Measurements from ENCODE around the gene DHRSX. TPM values are rescaled to one million over a fixed set of nuclear protein-coding genes. Genes with fewer than 3 reads are reported as not detected.
A peak's percentile ranks its signal among the peaks of the same experiment; 100 is the strongest.

The DHRSX gene
- total and polyA plus RNA-seq, 4 experiments from 2014 or later: 12.1 to 23.5 (median 16.5) TPM

DNA sequence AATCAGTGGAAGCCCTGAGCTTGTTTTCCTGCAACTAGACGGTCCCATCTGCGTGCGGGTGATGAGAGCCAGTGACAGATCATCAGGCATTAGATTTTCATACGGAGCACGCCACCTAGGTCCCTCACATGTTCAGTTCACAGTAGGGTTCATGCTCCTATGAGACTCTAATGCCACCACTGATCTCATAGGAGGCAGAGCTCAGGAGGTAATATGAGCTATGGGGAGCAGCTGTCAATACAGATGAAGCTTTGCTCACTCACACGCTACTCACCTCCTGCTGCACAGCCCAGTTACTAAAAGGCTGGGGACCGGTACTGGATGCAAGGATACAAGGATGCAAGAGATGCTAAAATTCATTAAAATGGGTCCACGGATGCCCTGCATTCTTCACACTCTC, 61.2 kb downstream of the DHRSX start:
- ChIA-PET POLR2A (ENCODE audit: partially characterized antibody) (no interaction called here), CTCF (ENCODE audit: partially characterized antibody) (no interaction called here)
- H3K4me3 Mint-ChIP-seq: no peak overlapping the region
- H3K27ac Mint-ChIP-seq: no peak overlapping the region
- H3K4me1 Mint-ChIP-seq: peaks cover 0 to 8% (median 3%) of the 10 kb centered on the region in 4 donors
- no peak for DNase-seq
- intact Hi-C loops (cut with micrococcal nuclease): no loop called here
- peaks cover 0 to 1% (median 0%) of the 10 kb centered on the region in 8 donors for H3K9me3 Mint-ChIP-seq
- peaks cover 38% of the 10 kb centered on the region in 2 donors for H3K36me3 Mint-ChIP-seq
- Histone ChIP-seq H3K9me3 (ENCODE audit: control insufficient read depth in 1 of 2, low read length in 2 of 2) (no peaks in the 10 kb centered on the region), H3K36me3 (ENCODE audit: insufficient read depth, low read length) (no peaks in the 10 kb centered on the region), H3K27ac (ENCODE audit: low read depth, low read length) (no peak overlapping the region), H3K4me1 (ENCODE audit: insufficient read depth, low read length) (no peaks in the 10 kb centered on the region), H3K4me3 (ENCODE audit: low read length in 2 of 2) (no peak overlapping the region), H3K27me3 (ENCODE audit: insufficient read depth, low read length) (no peaks in the 10 kb centered on the region)
- no peaks in the 10 kb centered on the region for H3K27me3 Mint-ChIP-seq

DNA sequence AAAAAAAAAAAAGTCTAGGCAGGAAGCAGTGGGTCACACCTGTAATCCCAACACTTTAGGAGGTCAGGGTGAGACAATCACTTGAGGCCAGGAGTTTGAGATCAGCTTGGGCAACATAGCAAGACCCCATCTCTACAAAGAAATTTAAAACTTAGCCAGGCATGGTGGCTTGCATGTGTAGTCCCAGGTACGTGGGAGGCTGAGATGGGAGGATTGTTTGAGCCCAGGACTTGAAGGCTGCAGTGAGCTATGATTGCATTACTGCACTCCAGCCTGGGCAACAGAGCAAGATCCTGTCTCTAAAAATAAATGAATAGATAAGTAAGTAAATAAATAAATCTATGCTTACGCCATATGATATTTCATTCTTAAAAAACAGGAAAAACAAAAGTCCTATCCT, 65.3 kb downstream of the DHRSX start:
- peaks cover 0 to 3% (median 0%) of the 10 kb centered on the region in 8 donors for H3K9me3 Mint-ChIP-seq
- no peak overlapping the region for H3K27ac Mint-ChIP-seq
- ChIA-PET CTCF (ENCODE audit: partially characterized antibody) (no interaction called here), POLR2A (ENCODE audit: partially characterized antibody) (no interaction called here)
- H3K36me3 Mint-ChIP-seq: peaks cover 49 to 50% of the 10 kb centered on the region in 2 donors
- H3K4me3 Mint-ChIP-seq: no peak overlapping the region
- no peak for DNase-seq
- H3K36me3 ChIP-seq (ENCODE audit: insufficient read depth, low read length): no peaks in the 10 kb centered on the region
- intact Hi-C loops (cut with micrococcal nuclease): no loop called here
- no peaks in the 10 kb centered on the region for H3K9me3 ChIP-seq (ENCODE audit: control insufficient read depth in 1 of 2, low read length in 2 of 2)
- no peaks in the 10 kb centered on the region for H3K27me3 ChIP-seq (ENCODE audit: insufficient read depth, low read length)
- no peak overlapping the region for H3K27ac ChIP-seq (ENCODE audit: low read depth, low read length)
- H3K27me3 Mint-ChIP-seq: no peaks in the 10 kb centered on the region
- no peaks in the 10 kb centered on the region for H3K4me1 ChIP-seq (ENCODE audit: insufficient read depth, low read length)
- H3K4me3 ChIP-seq (ENCODE audit: low read length in 2 of 2): no peak overlapping the region
- peaks cover 0 to 6% (median 2%) of the 10 kb centered on the region in 4 donors for H3K4me1 Mint-ChIP-seq

DNA sequence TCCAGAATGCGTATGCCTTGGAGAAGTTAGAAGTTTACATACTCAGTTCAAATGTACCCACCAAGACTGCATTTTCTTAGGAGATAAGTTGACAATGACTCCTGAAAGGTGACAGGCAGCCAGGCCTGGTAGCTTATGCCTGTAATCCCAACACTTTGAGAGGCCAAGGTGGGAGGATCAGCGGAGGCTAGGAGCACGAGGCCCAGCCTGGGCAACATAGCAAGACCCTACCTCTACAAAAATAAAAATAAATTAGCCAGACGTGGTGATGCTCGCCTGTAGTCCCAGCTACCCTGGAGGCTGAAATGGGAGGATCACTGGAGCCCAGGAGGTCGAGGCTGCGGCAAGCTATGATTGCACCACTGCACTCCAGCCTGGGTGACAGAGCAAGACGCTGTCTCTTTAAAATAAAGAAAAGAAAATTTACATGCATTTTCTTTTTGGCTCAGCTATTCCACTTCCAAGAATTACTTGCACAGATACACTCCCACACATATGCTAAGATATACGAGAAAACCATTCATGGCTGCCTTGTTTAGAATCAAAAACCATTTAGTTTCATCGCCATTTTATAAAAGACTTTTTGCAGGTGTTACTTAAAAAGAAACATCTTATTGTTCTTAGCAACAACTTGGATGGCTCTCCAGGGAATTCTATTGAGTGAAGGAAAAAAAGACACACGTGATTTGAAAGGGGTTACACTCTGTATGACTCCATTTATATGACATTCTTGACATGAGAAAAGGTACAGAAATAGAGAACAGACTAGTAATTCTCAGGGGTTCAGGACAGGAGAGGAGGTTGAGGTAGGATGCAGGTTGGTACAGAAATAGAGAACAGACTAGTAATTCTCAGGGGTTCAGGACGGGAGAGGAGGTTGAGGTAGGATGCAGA, 66.3 kb downstream of the DHRSX start:
- Mint-ChIP-seq H3K4me1 (peaks cover 0 to 9% (median under 1%) of the 10 kb centered on the region in 4 donors), H3K9me3 (peaks cover 0 to 3% (median 0%) of the 10 kb centered on the region in 8 donors), H3K27ac (peak overlapping the region in 2 of 7 donors; percentile 3 to 58), H3K36me3 (peaks cover 49 to 51% of the 10 kb centered on the region in 2 donors), H3K4me3 (no peak overlapping the region), H3K27me3 (no peaks in the 10 kb centered on the region)
- ChIA-PET POLR2A (ENCODE audit: partially characterized antibody) (no interaction called here), CTCF (ENCODE audit: partially characterized antibody) (no interaction called here)
- intact Hi-C loops (cut with micrococcal nuclease): no loop called here
- Histone ChIP-seq H3K4me3 (ENCODE audit: low read length in 2 of 2) (no peak overlapping the region), H3K27ac (ENCODE audit: low read depth, low read length) (no peak overlapping the region), H3K36me3 (ENCODE audit: insufficient read depth, low read length) (no peaks in the 10 kb centered on the region), H3K4me1 (ENCODE audit: insufficient read depth, low read length) (no peaks in the 10 kb centered on the region), H3K9me3 (ENCODE audit: control insufficient read depth in 1 of 2, low read length in 2 of 2) (no peaks in the 10 kb centered on the region), H3K27me3 (ENCODE audit: insufficient read depth, low read length) (no peaks in the 10 kb centered on the region)
- DNase-seq: no peak

DNA sequence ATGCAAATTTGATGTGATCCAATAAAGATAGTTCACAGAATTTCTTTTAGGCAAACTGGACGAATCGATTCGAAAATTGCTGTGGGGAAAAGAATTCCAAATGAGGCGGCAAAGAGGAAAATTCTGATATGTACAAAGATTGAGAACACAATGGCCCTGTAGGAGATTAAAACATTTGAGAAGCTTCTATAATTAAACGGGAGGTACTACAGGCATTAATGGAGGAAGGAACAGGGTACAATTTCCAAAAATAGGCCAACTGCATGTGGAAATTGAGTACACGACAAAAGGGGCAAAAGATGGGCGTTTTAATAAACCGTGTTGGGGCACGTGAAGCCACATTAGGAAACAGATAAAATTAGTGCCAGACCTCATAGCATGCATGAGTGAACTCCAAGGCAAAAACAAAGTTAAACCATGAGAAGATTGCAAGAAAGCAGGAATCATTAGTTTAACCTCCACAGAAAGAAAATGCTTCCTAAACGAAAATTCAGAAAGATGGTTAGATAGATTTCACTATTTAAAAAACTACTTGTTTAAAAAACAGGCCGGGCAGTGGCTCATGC, 68.4 kb downstream of the DHRSX start:
- no peak overlapping the region for H3K4me3 ChIP-seq (ENCODE audit: low read length in 2 of 2)
- Mint-ChIP-seq H3K27ac (no peak overlapping the region), H3K4me3 (no peak overlapping the region), H3K27me3 (no peaks in the 10 kb centered on the region), H3K36me3 (peaks cover 47 to 59% of the 10 kb centered on the region in 2 donors), H3K9me3 (peaks cover 0 to 8% (median 3%) of the 10 kb centered on the region in 8 donors), H3K4me1 (peaks cover 0 to 9% (median under 1%) of the 10 kb centered on the region in 4 donors)
- intact Hi-C loops (cut with micrococcal nuclease): no loop called here
- ChIA-PET POLR2A (ENCODE audit: partially characterized antibody) (no interaction called here), CTCF (ENCODE audit: partially characterized antibody) (no interaction called here)
- no peak overlapping the region for H3K27ac ChIP-seq (ENCODE audit: low read depth, low read length)
- no peaks in the 10 kb centered on the region for H3K27me3 ChIP-seq (ENCODE audit: insufficient read depth, low read length)
- H3K36me3 ChIP-seq (ENCODE audit: insufficient read depth, low read length): no peaks in the 10 kb centered on the region
- no peaks in the 10 kb centered on the region for H3K4me1 ChIP-seq (ENCODE audit: insufficient read depth, low read length)
- no peak for DNase-seq
- no peaks in the 10 kb centered on the region for H3K9me3 ChIP-seq (ENCODE audit: control insufficient read depth in 1 of 2, low read length in 2 of 2)

DNA sequence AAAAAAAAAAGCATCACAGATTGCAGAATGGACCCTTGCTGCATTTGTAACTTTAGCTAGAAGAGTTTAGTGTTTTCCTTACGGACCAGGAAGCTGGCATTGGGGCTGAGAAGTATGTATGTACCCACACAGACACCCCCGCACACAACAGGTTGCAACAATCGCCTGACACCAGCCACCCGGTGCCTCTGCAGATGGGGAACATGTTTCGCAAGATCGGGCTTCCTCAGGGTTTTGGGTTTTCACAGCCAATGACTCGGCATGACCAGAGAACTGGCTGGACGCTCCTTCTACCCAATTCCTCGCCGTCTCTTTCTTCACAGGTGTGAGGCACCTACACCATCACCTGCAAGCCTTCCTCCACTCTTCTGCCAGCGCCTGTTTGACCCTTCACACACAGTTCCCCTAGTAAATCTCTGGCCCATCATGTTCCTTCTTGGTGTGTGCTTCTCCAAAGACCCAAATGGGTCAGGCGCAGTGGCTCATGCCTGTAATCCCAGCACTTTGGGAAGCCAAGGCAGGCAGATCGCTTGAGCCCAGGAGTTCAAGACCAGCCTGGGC, 70.4 kb downstream of the DHRSX start:
- Mint-ChIP-seq H3K4me1 (peaks cover 0 to 11% (median under 1%) of the 10 kb centered on the region in 4 donors), H3K27me3 (no peaks in the 10 kb centered on the region), H3K4me3 (no peak overlapping the region), H3K27ac (no peak overlapping the region), H3K36me3 (peaks cover 56 to 78% of the 10 kb centered on the region in 2 donors), H3K9me3 (peaks cover 0 to 10% (median 6%) of the 10 kb centered on the region in 8 donors)
- DNase-seq: no peak
- intact Hi-C loops (cut with micrococcal nuclease): no loop called here
- no peaks in the 10 kb centered on the region for H3K36me3 ChIP-seq (ENCODE audit: insufficient read depth, low read length)
- CTCF ChIA-PET (ENCODE audit: partially characterized antibody): no interaction called here
- H3K4me1 ChIP-seq (ENCODE audit: insufficient read depth, low read length): no peaks in the 10 kb centered on the region
- no peaks in the 10 kb centered on the region for H3K9me3 ChIP-seq (ENCODE audit: control insufficient read depth in 1 of 2, low read length in 2 of 2)
- POLR2A ChIA-PET (ENCODE audit: partially characterized antibody): no interaction called here
- no peak overlapping the region for H3K27ac ChIP-seq (ENCODE audit: low read depth, low read length)
- H3K4me3 ChIP-seq (ENCODE audit: low read length in 2 of 2): no peak overlapping the region
- H3K27me3 ChIP-seq (ENCODE audit: insufficient read depth, low read length): no peaks in the 10 kb centered on the region

DNA sequence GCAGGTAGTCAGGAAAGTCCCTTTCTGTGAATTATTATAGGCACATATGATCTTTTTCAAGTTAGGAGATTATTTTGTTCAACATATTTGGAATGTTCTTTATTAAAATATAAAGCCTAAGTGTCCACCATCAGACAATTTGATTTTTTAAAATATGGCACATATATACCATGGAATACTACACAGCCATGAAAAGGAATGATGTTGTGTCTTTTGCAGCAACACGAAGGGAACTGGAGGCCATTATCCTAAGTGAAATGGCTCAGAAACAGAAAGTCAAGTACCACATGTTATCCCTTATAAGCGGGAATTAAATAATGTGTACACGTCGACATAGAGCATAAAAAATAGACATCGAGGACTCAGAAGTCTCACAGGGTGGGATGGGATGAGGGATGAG, 73.0 kb downstream of the DHRSX start:
- H3K27ac Mint-ChIP-seq: no peak overlapping the region
- Histone ChIP-seq H3K27ac (ENCODE audit: low read depth, low read length) (no peak overlapping the region), H3K4me1 (ENCODE audit: insufficient read depth, low read length) (no peaks in the 10 kb centered on the region), H3K4me3 (ENCODE audit: low read length in 2 of 2) (no peak overlapping the region), H3K36me3 (ENCODE audit: insufficient read depth, low read length) (no peaks in the 10 kb centered on the region), H3K27me3 (ENCODE audit: insufficient read depth, low read length) (no peaks in the 10 kb centered on the region), H3K9me3 (ENCODE audit: control insufficient read depth in 1 of 2, low read length in 2 of 2) (no peaks in the 10 kb centered on the region)
- ChIA-PET CTCF (ENCODE audit: partially characterized antibody) (no interaction called here), POLR2A (ENCODE audit: partially characterized antibody) (no interaction called here)
- peaks cover 0 to 11% (median 5%) of the 10 kb centered on the region in 8 donors for H3K9me3 Mint-ChIP-seq
- intact Hi-C loops (cut with micrococcal nuclease): no loop called here
- peaks cover 0 to 10% (median under 1%) of the 10 kb centered on the region in 4 donors for H3K4me1 Mint-ChIP-seq
- no peaks in the 10 kb centered on the region for H3K27me3 Mint-ChIP-seq
- H3K4me3 Mint-ChIP-seq: no peak overlapping the region
- peaks cover 60 to 81% of the 10 kb centered on the region in 2 donors for H3K36me3 Mint-ChIP-seq
- no peak for DNase-seq

DNA sequence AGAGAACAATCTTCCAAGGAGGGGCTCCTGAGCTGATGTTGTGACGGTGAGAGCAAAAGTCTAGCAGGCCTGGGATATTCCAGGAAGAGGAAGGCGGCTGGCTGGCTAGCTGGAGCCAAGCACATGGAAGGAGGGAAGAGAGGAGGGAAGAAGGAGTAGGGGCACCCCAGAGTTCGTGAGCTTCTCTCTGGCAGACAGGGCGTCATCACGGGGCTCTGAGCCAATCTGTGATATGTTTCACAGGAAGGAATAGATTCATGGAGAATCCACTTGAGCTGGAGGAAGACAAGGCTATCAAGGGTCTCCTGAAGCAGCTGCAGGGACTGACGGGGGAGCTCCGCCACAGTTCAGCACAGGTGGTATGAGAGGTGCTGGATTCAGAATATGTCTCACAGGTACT, 73.6 kb downstream of the DHRSX start:
- H3K4me3 ChIP-seq (ENCODE audit: low read length in 2 of 2): no peak overlapping the region
- Mint-ChIP-seq H3K4me1 (peaks cover 0 to 8% (median under 1%) of the 10 kb centered on the region in 4 donors), H3K9me3 (peaks cover 0 to 11% (median 5%) of the 10 kb centered on the region in 8 donors), H3K36me3 (peaks cover 57 to 80% of the 10 kb centered on the region in 2 donors), H3K4me3 (no peak overlapping the region), H3K27ac (no peak overlapping the region), H3K27me3 (no peaks in the 10 kb centered on the region)
- no peaks in the 10 kb centered on the region for H3K9me3 ChIP-seq (ENCODE audit: control insufficient read depth in 1 of 2, low read length in 2 of 2)
- no peaks in the 10 kb centered on the region for H3K27me3 ChIP-seq (ENCODE audit: insufficient read depth, low read length)
- ChIA-PET CTCF (ENCODE audit: partially characterized antibody) (no interaction called here), POLR2A (ENCODE audit: partially characterized antibody) (no interaction called here)
- H3K36me3 ChIP-seq (ENCODE audit: insufficient read depth, low read length): no peaks in the 10 kb centered on the region
- H3K27ac ChIP-seq (ENCODE audit: low read depth, low read length): no peak overlapping the region
- intact Hi-C loops (cut with micrococcal nuclease): no loop called here
- no peak for DNase-seq
- no peaks in the 10 kb centered on the region for H3K4me1 ChIP-seq (ENCODE audit: insufficient read depth, low read length)

Measured in CD4-positive, alpha-beta memory T cell (primary cell).